RWPE2 (cell line): ENCODE measurements around the gene MYOF.
"Not testable (repeated sequence)": the region's sequence is repeated elsewhere in the genome, so short reads cannot be mapped to it uniquely, and the experiment has no call there.

ENCODE experiments used
- ATAC-seq: fragments of 200-7000 bp; cut with Tn5 transposase; 3 replicates; pipeline ENCODE4 v1.9.1; 2021; ENCODE audit warnings: low read depth
- DNase-seq: peaks from one replicate; pipeline ENCODE4 v3.0.0-alpha.2; 2020; ENCODE audit warnings: low spot score
- H3K27ac ChIP-seq: fragments of 450-650 bp; 2 replicates; pipeline ENCODE4 v1.5.1; 2017; ENCODE audit warnings: mild to moderate bottlenecking; ENCODE audit not compliant: poor library complexity, severe bottlenecking
- H3K27me3 ChIP-seq: fragments of 250-450 bp; sonication (Bioruptor Pico); 2 replicates; pipeline ENCODE4 v1.5.1; 2021; ENCODE audit warnings: mild to moderate bottlenecking, moderate library complexity; ENCODE audit not compliant: insufficient read depth, poor library complexity, severe bottlenecking
- H3K36me3 ChIP-seq: fragments of 250-450 bp; sonication (Bioruptor Pico); 2 replicates; pipeline ENCODE4 v1.5.1; 2020; ENCODE audit warnings: low read depth, mild to moderate bottlenecking, moderate library complexity
- H3K4me1 ChIP-seq: fragments of 250-450 bp; sonication (Bioruptor Pico); 2 replicates; pipeline ENCODE4 v1.5.1; 2021; ENCODE audit warnings: mild to moderate bottlenecking, moderate library complexity; ENCODE audit not compliant: insufficient read depth, poor library complexity, severe bottlenecking
- H3K4me3 ChIP-seq: fragments of 250-450 bp; sonication (Bioruptor Pico); 2 replicates; pipeline ENCODE4 v1.5.1; 2021; ENCODE audit warnings: mild to moderate bottlenecking, moderate library complexity; ENCODE audit not compliant: severe bottlenecking
- H3K9me3 ChIP-seq: fragments of 250-450 bp; sonication (Bioruptor Pico); 2 replicates; pipeline ENCODE4 v1.5.1; 2021; ENCODE audit warnings: mild to moderate bottlenecking, moderate library complexity; ENCODE audit not compliant: severe bottlenecking
- TF ChIP-seq, protein P1 (sequence below): fragments of 450-650 bp; IDR thresholded peaks from one replicate; pipeline ENCODE4 v1.5.1; 2017; ENCODE audit warnings: mild to moderate bottlenecking, moderate library complexity; ENCODE audit not compliant: poor library complexity, severe bottlenecking

MYOF gene

GRCh38 chr10:93333278-93333978, 148.7 kb downstream of the MYOF start:
- ATAC-seq (peak; percentile 40; the same call in 2 of the 3 replicates), DNase-seq (no peak)
- H3K27ac ChIP-seq, result peak overlapping the region; percentile 51

DNA sequence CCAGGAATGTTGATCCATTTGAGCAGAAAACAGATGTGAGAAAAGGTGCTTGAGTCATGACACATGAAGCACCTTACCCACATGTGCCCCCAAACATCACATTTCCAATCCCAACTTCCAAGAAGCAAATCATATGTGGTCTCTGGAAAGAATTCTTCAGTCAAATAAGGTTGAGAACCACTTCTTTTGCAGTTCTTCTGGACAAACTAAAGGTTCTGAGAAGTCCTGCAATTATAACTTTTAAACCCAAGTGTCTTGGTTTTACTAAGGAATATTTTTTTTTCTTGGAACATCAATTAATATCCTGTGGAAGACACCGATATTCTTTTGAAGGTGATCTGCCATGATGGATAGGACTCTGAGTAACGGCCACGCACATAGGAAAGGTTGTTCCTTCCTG, 151.3 kb downstream of the MYOF start:
- no peak for ATAC-seq
- Histone ChIP-seq H3K27ac (no peak overlapping the region), H3K4me1 (peaks cover 17% of the 10 kb centered on the region), H3K27me3 (no peaks in the 10 kb centered on the region), H3K36me3 (peaks cover 97% of the 10 kb centered on the region), H3K9me3 (no peaks in the 10 kb centered on the region), H3K4me3 (no peak overlapping the region)
- TF ChIP-seq, protein P1, sequence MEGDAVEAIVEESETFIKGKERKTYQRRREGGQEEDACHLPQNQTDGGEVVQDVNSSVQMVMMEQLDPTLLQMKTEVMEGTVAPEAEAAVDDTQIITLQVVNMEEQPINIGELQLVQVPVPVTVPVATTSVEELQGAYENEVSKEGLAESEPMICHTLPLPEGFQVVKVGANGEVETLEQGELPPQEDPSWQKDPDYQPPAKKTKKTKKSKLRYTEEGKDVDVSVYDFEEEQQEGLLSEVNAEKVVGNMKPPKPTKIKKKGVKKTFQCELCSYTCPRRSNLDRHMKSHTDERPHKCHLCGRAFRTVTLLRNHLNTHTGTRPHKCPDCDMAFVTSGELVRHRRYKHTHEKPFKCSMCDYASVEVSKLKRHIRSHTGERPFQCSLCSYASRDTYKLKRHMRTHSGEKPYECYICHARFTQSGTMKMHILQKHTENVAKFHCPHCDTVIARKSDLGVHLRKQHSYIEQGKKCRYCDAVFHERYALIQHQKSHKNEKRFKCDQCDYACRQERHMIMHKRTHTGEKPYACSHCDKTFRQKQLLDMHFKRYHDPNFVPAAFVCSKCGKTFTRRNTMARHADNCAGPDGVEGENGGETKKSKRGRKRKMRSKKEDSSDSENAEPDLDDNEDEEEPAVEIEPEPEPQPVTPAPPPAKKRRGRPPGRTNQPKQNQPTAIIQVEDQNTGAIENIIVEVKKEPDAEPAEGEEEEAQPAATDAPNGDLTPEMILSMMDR, result no peak
- DNase-seq, result no peak

More at GRCh38 chr10:93333278-93333978, 148.7 kb downstream of the MYOF start:
- H3K4me1 ChIP-seq, result peaks cover 22% of the 10 kb centered on the region
- H3K4me3 ChIP-seq, result no peak overlapping the region
- H3K36me3 ChIP-seq, result peaks cover 95% of the 10 kb centered on the region
- no peaks in the 10 kb centered on the region for H3K27me3 ChIP-seq
- TF ChIP-seq, protein P1, result no peak
- H3K9me3 ChIP-seq, result no peaks in the 10 kb centered on the region

- ATAC-seq (no peak), DNase-seq (no peak)
- no peak overlapping the region for H3K27ac ChIP-seq
- peaks cover 97% of the 10 kb centered on the region for H3K36me3 ChIP-seq
- no peak overlapping the region for H3K4me3 ChIP-seq
- H3K4me1 ChIP-seq, result no peaks in the 10 kb centered on the region
- no peaks in the 10 kb centered on the region for H3K27me3 ChIP-seq
- H3K9me3 ChIP-seq, result no peaks in the 10 kb centered on the region
- TF ChIP-seq, protein P1, result no peak
Measured at GRCh38 chr10:93319896-93320295, 162.2 kb downstream of the MYOF start.

GRCh38 chr10:93319096-93319495, 163.0 kb downstream of the MYOF start:
- peaks cover 97% of the 10 kb centered on the region for H3K36me3 ChIP-seq
- no peak overlapping the region for H3K4me3 ChIP-seq
- DNase-seq (no peak), ATAC-seq (no peak)
- H3K4me1 ChIP-seq, result no peaks in the 10 kb centered on the region
- no peak overlapping the region for H3K27ac ChIP-seq
- no peaks in the 10 kb centered on the region for H3K9me3 ChIP-seq
- TF ChIP-seq, protein P1, result no peak
- no peaks in the 10 kb centered on the region for H3K27me3 ChIP-seq

DNA sequence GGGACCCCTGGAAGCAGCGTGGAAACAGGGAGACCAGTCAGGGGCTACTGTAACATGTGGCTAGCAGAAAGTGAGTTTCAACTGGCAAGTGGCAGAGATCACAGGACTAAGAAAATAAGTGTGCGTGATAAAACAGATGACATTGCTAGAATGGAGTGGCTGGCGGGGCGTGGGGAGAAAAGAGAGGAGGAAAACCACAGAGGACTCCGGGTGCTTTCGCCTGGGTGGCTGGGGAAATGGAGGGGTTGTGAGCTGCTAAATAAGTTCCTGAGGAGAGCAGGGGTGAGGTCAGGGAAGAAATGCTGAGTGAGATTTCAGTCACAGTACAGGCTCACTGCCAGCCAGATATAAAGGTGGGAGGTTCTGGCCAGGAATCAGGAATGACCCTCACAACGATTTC, 166.9 kb downstream of the MYOF start:
- H3K27ac ChIP-seq, result no peak overlapping the region
- ATAC-seq (no peak), DNase-seq (no peak)
- H3K4me1 ChIP-seq, result no peaks in the 10 kb centered on the region
- TF ChIP-seq, protein P1, result no peak
- no peaks in the 10 kb centered on the region for H3K9me3 ChIP-seq
- no peak overlapping the region for H3K4me3 ChIP-seq
- peaks cover 94% of the 10 kb centered on the region for H3K36me3 ChIP-seq
- H3K27me3 ChIP-seq, result no peaks in the 10 kb centered on the region

GRCh38 chr10:93314656-93315055, 167.5 kb downstream of the MYOF start:
- H3K9me3 ChIP-seq, H3K27ac ChIP-seq, H3K27me3 ChIP-seq, H3K4me3 ChIP-seq, H3K4me1 ChIP-seq, DNase-seq, ATAC-seq: not testable (repeated sequence)
- H3K36me3 ChIP-seq, result peaks cover 94% of the 10 kb centered on the region
